HepG2 (cell line): Measurements from ENCODE around the gene TPPP3. TPM values are rescaled to one million over a fixed set of nuclear protein-coding genes. Genes with fewer than 3 reads are reported as not detected.
A peak's percentile ranks its signal among the peaks of the same experiment; 100 is the strongest.

ENCODE experiments used
- BCL6 ChIP-seq: IDR thresholded peaks from 2 replicates; pipeline ENCODE4 v1.6.1; 2016; ENCODE audit warnings: missing genetic modification reagents, missing compliant biosample characterization
- DR1 ChIP-seq: sonication (generic); formaldehyde crosslinking; IDR thresholded peaks from 2 replicates; pipeline ENCODE4 v1.8.0; 2021; ENCODE audit warnings: mild to moderate bottlenecking, missing genetic modification reagents, inconsistent platforms
- EED ChIP-seq: sonication (generic); formaldehyde crosslinking; IDR thresholded peaks from 2 replicates; pipeline ENCODE4 v1.5.0; 2020; ENCODE audit warnings: mild to moderate bottlenecking, missing genetic modification reagents
- FOXA3 ChIP-seq: IDR thresholded peaks from 2 replicates; pipeline ENCODE4 v1.6.1; 2016; ENCODE audit warnings: missing genetic modification reagents, missing compliant biosample characterization
- FOXO1 ChIP-seq: sonication (generic); formaldehyde crosslinking; IDR thresholded peaks from 2 replicates; pipeline ENCODE4 v1.4.0; 2020; ENCODE audit warnings: missing genetic modification reagents
- IKZF1 ChIP-seq: fragments of 450-650 bp; IDR thresholded peaks from 2 replicates; pipeline ENCODE4 v1.7.1; 2016
- IRF2 ChIP-seq: IDR thresholded peaks from 2 replicates; pipeline ENCODE4 v1.6.1; 2018; ENCODE audit warnings: missing genetic modification reagents, missing compliant biosample characterization
- KLF12 ChIP-seq: sonication (generic); formaldehyde crosslinking; IDR thresholded peaks from 2 replicates; pipeline ENCODE4 v1.4.0; 2020; ENCODE audit warnings: missing genetic modification reagents, borderline replicate concordance
- KMT2A ChIP-seq: sonication (generic); formaldehyde crosslinking; IDR thresholded peaks from 2 replicates; pipeline ENCODE4 v1.4.0; 2020; ENCODE audit warnings: missing genetic modification reagents
- MAF1 ChIP-seq: sonication (generic); formaldehyde crosslinking; IDR thresholded peaks from 2 replicates; pipeline ENCODE4 v1.5.0; 2020; ENCODE audit warnings: missing genetic modification reagents, borderline replicate concordance
- MIXL1 ChIP-seq: IDR thresholded peaks from 2 replicates; pipeline ENCODE4 v1.6.1; 2016
- MXI1 ChIP-seq: IDR thresholded peaks from 3 replicates; pipeline ENCODE4 v1.6.1; 2012; ENCODE audit warnings: low read depth, low read length, inconsistent platforms, borderline replicate concordance
- MYNN ChIP-seq: sonication (generic); formaldehyde crosslinking; IDR thresholded peaks from 2 replicates; pipeline ENCODE4 v1.4.0; 2020; ENCODE audit warnings: mild to moderate bottlenecking, low read depth, missing genetic modification reagents
- SAFB2 ChIP-seq: sonication (generic); formaldehyde crosslinking; IDR thresholded peaks from 2 replicates; pipeline ENCODE4 v1.5.1; 2020; ENCODE audit warnings: missing genetic modification reagents, low read depth, mild to moderate bottlenecking, borderline replicate concordance
- SRF ChIP-seq: IDR thresholded peaks from 2 replicates; pipeline ENCODE4 v1.6.1; 2011; ENCODE audit warnings: mild to moderate bottlenecking, low read depth, low read length, moderate library complexity
- ZMYM4 ChIP-seq: sonication (generic); formaldehyde crosslinking; IDR thresholded peaks from 2 replicates; pipeline ENCODE4 v1.8.1; 2023; ENCODE audit warnings: mild to moderate bottlenecking, missing genetic modification reagents
- ZNF143 ChIP-seq: sonication (generic); formaldehyde crosslinking; IDR thresholded peaks from 2 replicates; pipeline ENCODE4 v1.4.0; 2020; ENCODE audit warnings: missing genetic modification reagents
- ZNF317 ChIP-seq: sonication (generic); formaldehyde crosslinking; IDR thresholded peaks from 2 replicates; pipeline ENCODE4 v1.5.0; 2020; ENCODE audit warnings: mild to moderate bottlenecking, missing genetic modification reagents
- ZNF383 ChIP-seq: sonication (generic); formaldehyde crosslinking; IDR thresholded peaks from 2 replicates; pipeline ENCODE4 v1.4.0; 2020; ENCODE audit warnings: missing genetic modification reagents, mild to moderate bottlenecking, borderline replicate concordance
- ZNF44 ChIP-seq: sonication (generic); formaldehyde crosslinking; IDR thresholded peaks from 2 replicates; pipeline ENCODE4 v1.5.1; 2020; ENCODE audit warnings: mild to moderate bottlenecking, missing genetic modification reagents
- ZNF747 ChIP-seq: sonication (generic); formaldehyde crosslinking; IDR thresholded peaks from 2 replicates; pipeline ENCODE4 v1.8.1; 2023; ENCODE audit warnings: missing genetic modification reagents, mild to moderate bottlenecking, borderline replicate concordance
- ZNF749 ChIP-seq: sonication (generic); formaldehyde crosslinking; IDR thresholded peaks from 2 replicates; pipeline ENCODE4 v1.8.0; 2022; ENCODE audit warnings: mild to moderate bottlenecking, missing genetic modification reagents, moderate library complexity, borderline replicate concordance
- ZNF766 ChIP-seq: sonication (generic); formaldehyde crosslinking; IDR thresholded peaks from 2 replicates; pipeline ENCODE4 v1.5.0; 2020; ENCODE audit warnings: missing genetic modification reagents, borderline replicate concordance
- ZSCAN22 ChIP-seq: sonication (generic); formaldehyde crosslinking; IDR thresholded peaks from 2 replicates; pipeline ENCODE4 v1.4.0; 2020; ENCODE audit warnings: mild to moderate bottlenecking, missing genetic modification reagents
- ZSCAN31 ChIP-seq: sonication (generic); formaldehyde crosslinking; IDR thresholded peaks from 2 replicates; pipeline ENCODE4 v1.5.0; 2020; ENCODE audit warnings: low read depth, mild to moderate bottlenecking, missing genetic modification reagents
- polyA plus RNA-seq, 8 experiments: library from polyadenylated mRNA; depleted of rRNA in 3 of 8; stranded (reverse) in 7 of 8; unstranded in 1 of 8; fragments of >200 nt; fragmentation: Illumina TruSeq in 4 of 8; extraction: Trizol in 4 of 8; gene quantifications; 2 replicates each; pipeline versions ENCODE4 v1.2.1 to v1.2.3, GENCODE V29; 2011 to 2016; ENCODE audit warnings: low read depth in 4 of 8, missing spikeins in 1 of 8, mixed read lengths in 1 of 8; ENCODE audit not compliant: insufficient read depth in 1 of 8
- total RNA-seq, 5 experiments: library from RNA; depleted of rRNA; stranded (reverse); fragments of >200 nt; fragmentation: Illumina TruSeq; extraction: Trizol; gene quantifications; 2 replicates each; pipeline ENCODE4 v1.2.3, GENCODE V29; 2016; ENCODE audit warnings: low read depth in 1 of 5
- TF ChIP-seq, protein P1 (sequence below): sonication (generic); formaldehyde crosslinking; IDR thresholded peaks from 2 replicates; pipeline ENCODE4 v1.9.0; 2021; ENCODE audit warnings: missing genetic modification reagents, borderline replicate concordance
- TF ChIP-seq, protein P2 (sequence below), 2 experiments: fragments of 450-650 bp in 1 of 2; sonication (generic) in 1 of 2; formaldehyde crosslinking; IDR thresholded peaks; 2 replicates each; pipeline versions ENCODE4 v1.5.0 to v1.8.0; 2020 to 2022; ENCODE audit warnings: mild to moderate bottlenecking in 1 of 2, missing genetic modification reagents in 1 of 2
- TF ChIP-seq, protein P3 (sequence below): IDR thresholded peaks from 2 replicates; pipeline ENCODE4 v1.6.1; 2012; ENCODE audit warnings: low read depth, low read length, improper control_type of control experiment

TPPP3 gene
- total and polyA plus RNA-seq, 2 of the 13 experiments (the other 11 are each of a cell fraction or from before 2014, with no cell fraction given): 0.16 to 0.44 TPM

GRCh38 chr16:67430977-67431774 lies 37.9 kb upstream of the TPPP3 start, which contains the start of gene HSD11B2 (continued):
- TF ChIP-seq KMT2A (CRISPR knock-in tag): 0 out of 2 replicates have a peak, but pooled peaks have one; percentile 34
- TF ChIP-seq ZNF143 (CRISPR knock-in tag): peak; percentile 31; the same call in 1 of the 2 replicates
- no peak for TF ChIP-seq BCL6 (CRISPR knock-in tag)
- peak; percentile 19; the same call in 1 of the 3 replicates for TF ChIP-seq MXI1
- TF ChIP-seq KLF12 (CRISPR knock-in tag): no peak
- no peak for TF ChIP-seq MIXL1
- TF ChIP-seq ZNF747: no peak
- TF ChIP-seq ZNF44 (CRISPR knock-in tag): 0 out of 2 replicates have a peak, but pooled peaks have one; percentile 52
- no peak for TF ChIP-seq SAFB2
- no peak for TF ChIP-seq ZNF383
- TF ChIP-seq EED (CRISPR knock-in tag): no peak
- 0 out of 2 replicates have a peak, but pooled peaks have one; percentile 5 for TF ChIP-seq MAF1 (CRISPR knock-in tag)
- no peak for TF ChIP-seq FOXA3 (CRISPR knock-in tag)
- no peak for TF ChIP-seq ZSCAN22 (CRISPR knock-in tag)
- TF ChIP-seq SRF: no peak
- TF ChIP-seq ZNF317 (CRISPR knock-in tag): no peak
- TF ChIP-seq FOXO1 (CRISPR knock-in tag): no peak
- TF ChIP-seq, protein P1, sequence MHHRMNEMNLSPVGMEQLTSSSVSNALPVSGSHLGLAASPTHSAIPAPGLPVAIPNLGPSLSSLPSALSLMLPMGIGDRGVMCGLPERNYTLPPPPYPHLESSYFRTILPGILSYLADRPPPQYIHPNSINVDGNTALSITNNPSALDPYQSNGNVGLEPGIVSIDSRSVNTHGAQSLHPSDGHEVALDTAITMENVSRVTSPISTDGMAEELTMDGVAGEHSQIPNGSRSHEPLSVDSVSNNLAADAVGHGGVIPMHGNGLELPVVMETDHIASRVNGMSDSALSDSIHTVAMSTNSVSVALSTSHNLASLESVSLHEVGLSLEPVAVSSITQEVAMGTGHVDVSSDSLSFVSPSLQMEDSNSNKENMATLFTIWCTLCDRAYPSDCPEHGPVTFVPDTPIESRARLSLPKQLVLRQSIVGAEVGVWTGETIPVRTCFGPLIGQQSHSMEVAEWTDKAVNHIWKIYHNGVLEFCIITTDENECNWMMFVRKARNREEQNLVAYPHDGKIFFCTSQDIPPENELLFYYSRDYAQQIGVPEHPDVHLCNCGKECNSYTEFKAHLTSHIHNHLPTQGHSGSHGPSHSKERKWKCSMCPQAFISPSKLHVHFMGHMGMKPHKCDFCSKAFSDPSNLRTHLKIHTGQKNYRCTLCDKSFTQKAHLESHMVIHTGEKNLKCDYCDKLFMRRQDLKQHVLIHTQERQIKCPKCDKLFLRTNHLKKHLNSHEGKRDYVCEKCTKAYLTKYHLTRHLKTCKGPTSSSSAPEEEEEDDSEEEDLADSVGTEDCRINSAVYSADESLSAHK (CRISPR knock-in tag): no peak
- TF ChIP-seq DR1 (CRISPR knock-in tag): 0 out of 2 replicates have a peak, but pooled peaks have one; percentile 7
- TF ChIP-seq ZNF766 (CRISPR knock-in tag): no peak; the same call in 1 of the 2 replicates
- TF ChIP-seq, protein P2, sequence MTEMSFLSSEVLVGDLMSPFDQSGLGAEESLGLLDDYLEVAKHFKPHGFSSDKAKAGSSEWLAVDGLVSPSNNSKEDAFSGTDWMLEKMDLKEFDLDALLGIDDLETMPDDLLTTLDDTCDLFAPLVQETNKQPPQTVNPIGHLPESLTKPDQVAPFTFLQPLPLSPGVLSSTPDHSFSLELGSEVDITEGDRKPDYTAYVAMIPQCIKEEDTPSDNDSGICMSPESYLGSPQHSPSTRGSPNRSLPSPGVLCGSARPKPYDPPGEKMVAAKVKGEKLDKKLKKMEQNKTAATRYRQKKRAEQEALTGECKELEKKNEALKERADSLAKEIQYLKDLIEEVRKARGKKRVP (CRISPR knock-in tag; IDR thresholded peaks at IDR 0.05): no peak
- TF ChIP-seq ZSCAN31 (CRISPR knock-in tag): no peak
- no peak; the same call in none of the 2 replicates for TF ChIP-seq ZMYM4 (CRISPR knock-in tag)
- TF ChIP-seq IKZF1: no peak
- TF ChIP-seq IRF2: no peak
- no peak for TF ChIP-seq MYNN (CRISPR knock-in tag)
- no peak for TF ChIP-seq ZNF749
- TF ChIP-seq, protein P3, sequence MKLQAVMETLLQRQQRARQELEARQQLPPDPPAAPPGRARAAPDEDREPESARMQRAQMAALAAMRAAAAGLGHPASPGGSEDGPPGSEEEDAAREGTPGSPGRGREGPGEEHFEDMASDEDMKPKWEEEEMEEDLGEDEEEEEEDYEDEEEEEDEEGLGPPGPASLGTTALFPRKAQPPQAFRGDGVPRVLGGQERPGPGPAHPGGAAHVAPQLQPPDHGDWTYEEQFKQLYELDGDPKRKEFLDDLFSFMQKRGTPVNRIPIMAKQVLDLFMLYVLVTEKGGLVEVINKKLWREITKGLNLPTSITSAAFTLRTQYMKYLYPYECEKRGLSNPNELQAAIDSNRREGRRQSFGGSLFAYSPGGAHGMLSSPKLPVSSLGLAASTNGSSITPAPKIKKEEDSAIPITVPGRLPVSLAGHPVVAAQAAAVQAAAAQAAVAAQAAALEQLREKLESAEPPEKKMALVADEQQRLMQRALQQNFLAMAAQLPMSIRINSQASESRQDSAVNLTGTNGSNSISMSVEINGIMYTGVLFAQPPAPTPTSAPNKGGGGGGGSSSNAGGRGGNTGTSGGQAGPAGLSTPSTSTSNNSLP: no peak
